H1 (cell line): ENCODE results near the gene NFAT5. TPM values are rescaled to one million over a fixed set of nuclear protein-coding genes. Genes with fewer than 3 reads are reported as not detected.

Experiments used
- CBX8 ChIP-seq: fragments of 300-800, 300-1000 bp; sonication (generic); IDR thresholded peaks from 2 replicates; pipeline ENCODE4 v1.7.1; 2016; ENCODE audit warnings: low read depth, low read length, borderline replicate concordance
- CHD7 ChIP-seq: fragments of 300-600 bp; sonication (generic); IDR thresholded peaks from 2 replicates; pipeline ENCODE4 v1.7.1; 2012; ENCODE audit warnings: low read length, moderate library complexity, mild to moderate bottlenecking, inconsistent platforms; ENCODE audit not compliant: insufficient replicate concordance
- CREB1 ChIP-seq: IDR thresholded peaks from 2 replicates; pipeline ENCODE4 v1.6.1; 2012; ENCODE audit warnings: inconsistent platforms
- GABPA ChIP-seq: IDR thresholded peaks from 2 replicates; pipeline ENCODE4 v1.6.1; 2011; ENCODE audit warnings: mild to moderate bottlenecking, low read length, moderate library complexity, borderline replicate concordance; ENCODE audit not compliant: insufficient read depth
- HDAC6 ChIP-seq: IDR thresholded peaks from one replicate; pipeline ENCODE4 v1.7.1; 2012; ENCODE audit warnings: low read depth, mild to moderate bottlenecking, inconsistent platforms, low read length, moderate library complexity
- MAX ChIP-seq: IDR thresholded peaks from 2 replicates; pipeline ENCODE4 v1.6.1; 2012; ENCODE audit warnings: inconsistent platforms
- PHF8 ChIP-seq: fragments of 200-600 bp; sonication (generic); conservative IDR thresholded peaks from 2 replicates; pipeline ENCODE4 v1.7.1; 2012; ENCODE audit warnings: low read depth, mild to moderate bottlenecking, inconsistent platforms, low read length, moderate library complexity
- POU5F1 ChIP-seq: IDR thresholded peaks from 2 replicates; pipeline ENCODE4 v1.6.1; 2011; ENCODE audit warnings: low read depth, mild to moderate bottlenecking, low read length, moderate library complexity
- RNF2 ChIP-seq: fragments of 200-900, 300-1000 bp; sonication (generic); IDR thresholded peaks from 2 replicates; pipeline ENCODE4 v1.7.1; 2016; ENCODE audit warnings: borderline replicate concordance, low read depth, mild to moderate bottlenecking, antibody characterized with exemption, low read length; ENCODE audit not compliant: poor library complexity, severe bottlenecking; ENCODE audit errors: missing control alignments
- SAP30 ChIP-seq: fragments of 300-600 bp; sonication (generic); IDR thresholded peaks from 2 replicates; pipeline ENCODE4 v1.7.1; 2012; ENCODE audit warnings: low read length, moderate library complexity, mild to moderate bottlenecking, inconsistent platforms; ENCODE audit not compliant: insufficient read depth, insufficient replicate concordance
- SIN3A ChIP-seq, 2 experiments: IDR thresholded peaks in 1 of 2; conservative IDR thresholded peaks in 1 of 2; 2 replicates each; pipeline ENCODE4 v1.6.1; 2011 to 2012; ENCODE audit warnings: low read length in 2 of 2, improper control_type of control experiment in 1 of 2, low read depth in 1 of 2, mild to moderate bottlenecking in 1 of 2
- polyA plus RNA-seq, 7 experiments: library from polyadenylated mRNA; depleted of rRNA in 3 of 7; stranded (reverse) in 5 of 7; unstranded in 2 of 7; fragments of >200 nt in 5 of 7; fragments of 200-250 nt in 2 of 7; gene quantifications; 1 replicate in 5 of 7; 2 replicates in 1 of 7; 4 replicates in 1 of 7; pipeline versions ENCODE4 v1.2.1 to v1.2.3, GENCODE V29; 2011 to 2013; ENCODE audit warnings: missing spikeins in 2 of 7, mixed read lengths in 2 of 7
- total RNA-seq: library from RNA; stranded (reverse); fragmentation: NEBNext Ultra II Directional; extraction: Animal tissue kit (Norgen Biotek cat#: 25700); gene quantifications from 2 replicates; pipeline ENCODE4 v1.2.1, GENCODE V29; 2021

NFAT5 gene
- total and polyA plus RNA-seq, 2 of the 8 experiments (the other 6 are each of a cell fraction or from before 2014, with no cell fraction given): 8.9 to 29.0 TPM

GRCh38 chr16:69600202-69600601, 34.4 kb downstream of the NFAT5 start (continued):
- no peak for TF ChIP-seq CHD7
- TF ChIP-seq POU5F1: no peak
- no peak for TF ChIP-seq PHF8
- TF ChIP-seq CBX8: no peak
- no peak for TF ChIP-seq MAX
- TF ChIP-seq SAP30: no peak
- no peak for TF ChIP-seq SIN3A (conservative IDR thresholded peaks at IDR 0.05 in 1 of 2, IDR thresholded peaks at IDR 0.05 in 1 of 2; ENCODE audit: low read depth in 1 of 2, low read length in 2 of 2)
- no peak for TF ChIP-seq CREB1
- no peak for TF ChIP-seq RNF2
- TF ChIP-seq HDAC6: no peak
- TF ChIP-seq GABPA: no peak
